Measurements from ENCODE around the gene LSM5. TPM values are rescaled to one million over a fixed set of nuclear protein-coding genes. Genes with fewer than 3 reads are reported as not detected.
"Not testable (repeated sequence)": the region's sequence is repeated elsewhere in the genome, so short reads cannot be mapped to it uniquely, and the experiment has no call there.

The LSM5 gene
- total RNA-seq, 2 donors from 2014 or later: 74.7 to 102 TPM

GRCh38 chr7:32474008-32474407 is 16.2 kb downstream of the LSM5 start:
- H3K27ac Mint-ChIP-seq: no peak overlapping the region
- H3K4me1 ChIP-seq (ENCODE audit: control insufficient read depth, insufficient read depth, low read length): no peaks in the 10 kb centered on the region
- H3K36me3 ChIP-seq (ENCODE audit: control insufficient read depth, insufficient read depth, low read length): no peaks in the 10 kb centered on the region
- no peaks in the 10 kb centered on the region for H3K36me3 Mint-ChIP-seq (ENCODE audit: low read depth)
- peaks cover 2% of the 10 kb centered on the region for H3K9me3 Mint-ChIP-seq
- no peaks in the 10 kb centered on the region for H3K9me3 ChIP-seq (ENCODE audit: control insufficient read depth, low read length)
- H3K4me3 Mint-ChIP-seq: no peak overlapping the region
- H3K27me3 ChIP-seq (ENCODE audit: control insufficient read depth, insufficient read depth, low read length, poor library complexity, severe bottlenecking): no peaks in the 10 kb centered on the region
- H3K27me3 Mint-ChIP-seq (ENCODE audit: insufficient read depth): no peaks in the 10 kb centered on the region
- DNase-seq: no peak
- no peak overlapping the region for H3K27ac ChIP-seq (ENCODE audit: low read depth, low read length)
- no peak overlapping the region for H3K9ac ChIP-seq (ENCODE audit: extremely low read depth, low read length, poor library complexity, severe bottlenecking)
- peaks cover 2% of the 10 kb centered on the region for H3K4me1 Mint-ChIP-seq
- 100% methylated on average over 1 of the region's 1 CpG for WGBS, 2 experiments (ENCODE audit: insufficient coverage in 1 of 2, insufficient read length in 1 of 2)
- no peak for TF ChIP-seq CTCF (conservative IDR thresholded peaks at IDR 0.05)
- no peak overlapping the region for H3K4me3 ChIP-seq (ENCODE audit: low read length)

GRCh38 chr7:32472015-32472414 is 18.2 kb downstream of the LSM5 start:
- Histone ChIP-seq H3K27ac (ENCODE audit: low read depth, low read length) (no peak overlapping the region), H3K9me3 (ENCODE audit: control insufficient read depth, low read length) (no peaks in the 10 kb centered on the region), H3K27me3 (ENCODE audit: control insufficient read depth, insufficient read depth, low read length, poor library complexity, severe bottlenecking) (no peaks in the 10 kb centered on the region), H3K4me1 (ENCODE audit: control insufficient read depth, insufficient read depth, low read length) (no peaks in the 10 kb centered on the region), H3K4me3 (ENCODE audit: low read length) (no peak overlapping the region), H3K36me3 (ENCODE audit: control insufficient read depth, insufficient read depth, low read length) (no peaks in the 10 kb centered on the region), H3K9ac (ENCODE audit: extremely low read depth, low read length, poor library complexity, severe bottlenecking) (no peak overlapping the region)
- WGBS, 2 experiments (ENCODE audit: insufficient coverage in 1 of 2, insufficient read length in 1 of 2): 91 to 94% methylated on average over 9 of the region's 9 CpGs
- Mint-ChIP-seq H3K27ac (no peak overlapping the region), H3K36me3 (ENCODE audit: low read depth) (no peaks in the 10 kb centered on the region), H3K9me3 (peaks cover 2% of the 10 kb centered on the region), H3K4me1 (peaks cover under 1% of the 10 kb centered on the region), H3K27me3 (ENCODE audit: insufficient read depth) (no peaks in the 10 kb centered on the region), H3K4me3 (no peak overlapping the region)
- peak; percentile 12 for DNase-seq
- no peak for TF ChIP-seq CTCF (conservative IDR thresholded peaks at IDR 0.05)

GRCh38 chr7:32470871-32471270 is 19.3 kb downstream of the LSM5 start:
- no peak for DNase-seq
- H3K4me1 ChIP-seq (ENCODE audit: control insufficient read depth, insufficient read depth, low read length): no peaks in the 10 kb centered on the region
- no peaks in the 10 kb centered on the region for H3K36me3 Mint-ChIP-seq (ENCODE audit: low read depth)
- H3K4me1 Mint-ChIP-seq: no peaks in the 10 kb centered on the region
- 85 to 86% methylated on average over 5 of the region's 5 CpGs for WGBS, 2 experiments (ENCODE audit: insufficient coverage in 1 of 2, insufficient read length in 1 of 2)
- no peak overlapping the region for H3K27ac Mint-ChIP-seq
- H3K36me3 ChIP-seq (ENCODE audit: control insufficient read depth, insufficient read depth, low read length): no peaks in the 10 kb centered on the region
- no peak overlapping the region for H3K27ac ChIP-seq (ENCODE audit: low read depth, low read length)
- H3K9me3 ChIP-seq (ENCODE audit: control insufficient read depth, low read length): no peaks in the 10 kb centered on the region
- no peak overlapping the region for H3K4me3 ChIP-seq (ENCODE audit: low read length)
- TF ChIP-seq CTCF (conservative IDR thresholded peaks at IDR 0.05): no peak
- H3K9me3 Mint-ChIP-seq: peaks cover 2% of the 10 kb centered on the region
- no peaks in the 10 kb centered on the region for H3K27me3 ChIP-seq (ENCODE audit: control insufficient read depth, insufficient read depth, low read length, poor library complexity, severe bottlenecking)
- no peak overlapping the region for H3K9ac ChIP-seq (ENCODE audit: extremely low read depth, low read length, poor library complexity, severe bottlenecking)
- no peak overlapping the region for H3K4me3 Mint-ChIP-seq
- no peaks in the 10 kb centered on the region for H3K27me3 Mint-ChIP-seq (ENCODE audit: insufficient read depth)

GRCh38 chr7:32470004-32470403 is 20.2 kb downstream of the LSM5 start:
- H3K4me1 Mint-ChIP-seq; H3K27me3 Mint-ChIP-seq (ENCODE audit: insufficient read depth): not testable (repeated sequence)

GRCh38 chr7:32464641-32465416 is 25.4 kb downstream of the LSM5 start:
- H3K27me3 Mint-ChIP-seq (ENCODE audit: insufficient read depth); DNase-seq; H3K27me3 ChIP-seq (ENCODE audit: control insufficient read depth, insufficient read depth, low read length, poor library complexity, severe bottlenecking); H3K9me3 Mint-ChIP-seq; H3K9ac ChIP-seq (ENCODE audit: extremely low read depth, low read length, poor library complexity, severe bottlenecking); H3K4me1 ChIP-seq (ENCODE audit: control insufficient read depth, insufficient read depth, low read length); H3K4me3 ChIP-seq (ENCODE audit: low read length); H3K27ac ChIP-seq (ENCODE audit: low read depth, low read length); H3K36me3 ChIP-seq (ENCODE audit: control insufficient read depth, insufficient read depth, low read length); H3K36me3 Mint-ChIP-seq (ENCODE audit: low read depth); H3K4me1 Mint-ChIP-seq; H3K9me3 ChIP-seq (ENCODE audit: control insufficient read depth, low read length): not testable (repeated sequence)
- 58% methylated on average over 18 of the region's 30 CpGs; no CpG with 5 or more reads in 1 of the 2 experiments for WGBS, 2 experiments (ENCODE audit: insufficient coverage in 1 of 2, insufficient read length in 1 of 2)
- peak overlapping the region; percentile 84 for H3K27ac Mint-ChIP-seq
- H3K4me3 Mint-ChIP-seq: peak overlapping the region; percentile 55

More at GRCh38 chr7:32470004-32470403, 20.2 kb downstream of the LSM5 start:
- not testable (repeated sequence) for H3K9ac ChIP-seq (ENCODE audit: extremely low read depth, low read length, poor library complexity, severe bottlenecking); H3K27ac ChIP-seq (ENCODE audit: low read depth, low read length); H3K4me3 Mint-ChIP-seq; H3K9me3 ChIP-seq (ENCODE audit: control insufficient read depth, low read length); H3K4me3 ChIP-seq (ENCODE audit: low read length); DNase-seq; H3K4me1 ChIP-seq (ENCODE audit: control insufficient read depth, insufficient read depth, low read length); H3K36me3 Mint-ChIP-seq (ENCODE audit: low read depth); H3K36me3 ChIP-seq (ENCODE audit: control insufficient read depth, insufficient read depth, low read length); H3K27ac Mint-ChIP-seq; H3K27me3 ChIP-seq (ENCODE audit: control insufficient read depth, insufficient read depth, low read length, poor library complexity, severe bottlenecking); H3K9me3 Mint-ChIP-seq
- no CpG with 5 or more reads among the region's 2 CpGs for WGBS, 2 experiments (ENCODE audit: insufficient coverage in 1 of 2, insufficient read length in 1 of 2)
